HEK293T (cell line): ENCODE data around the gene XIRP2.
A peak's percentile ranks its signal among the peaks of the same experiment; 100 is the strongest.

Experiments used
- ARNT ChIP-seq: fragments of 450-650 bp; IDR thresholded peaks from 2 replicates; pipeline ENCODE4 v1.6.1; 2017; ENCODE audit warnings: mild to moderate bottlenecking
- BHLHE40 ChIP-seq: fragments of 450-650 bp; IDR thresholded peaks from 2 replicates; pipeline ENCODE4 v1.6.1; 2016; ENCODE audit warnings: mild to moderate bottlenecking, moderate library complexity, borderline replicate concordance
- FOXM1 ChIP-seq: fragments of 450-650 bp; IDR thresholded peaks from 2 replicates; pipeline ENCODE4 v1.6.1; 2017; ENCODE audit warnings: mild to moderate bottlenecking, borderline replicate concordance
- PKNOX1 ChIP-seq: fragments of 450-650 bp; IDR thresholded peaks from 2 replicates; pipeline ENCODE4 v1.6.1; 2016
- SP1 ChIP-seq: fragments of 450-650 bp; IDR thresholded peaks from 2 replicates; pipeline ENCODE4 v1.6.1; 2017
- SUZ12 ChIP-seq: fragments of 450-650 bp; IDR thresholded peaks from 2 replicates; pipeline ENCODE4 v1.6.1; 2016; ENCODE audit warnings: mild to moderate bottlenecking
- TARDBP ChIP-seq: fragments of 450-650 bp; IDR thresholded peaks from 2 replicates; pipeline ENCODE4 v1.6.1; 2016
- ZNF384 ChIP-seq: fragments of 450-650 bp; IDR thresholded peaks from 2 replicates; pipeline ENCODE4 v1.6.1; 2016

DNA sequence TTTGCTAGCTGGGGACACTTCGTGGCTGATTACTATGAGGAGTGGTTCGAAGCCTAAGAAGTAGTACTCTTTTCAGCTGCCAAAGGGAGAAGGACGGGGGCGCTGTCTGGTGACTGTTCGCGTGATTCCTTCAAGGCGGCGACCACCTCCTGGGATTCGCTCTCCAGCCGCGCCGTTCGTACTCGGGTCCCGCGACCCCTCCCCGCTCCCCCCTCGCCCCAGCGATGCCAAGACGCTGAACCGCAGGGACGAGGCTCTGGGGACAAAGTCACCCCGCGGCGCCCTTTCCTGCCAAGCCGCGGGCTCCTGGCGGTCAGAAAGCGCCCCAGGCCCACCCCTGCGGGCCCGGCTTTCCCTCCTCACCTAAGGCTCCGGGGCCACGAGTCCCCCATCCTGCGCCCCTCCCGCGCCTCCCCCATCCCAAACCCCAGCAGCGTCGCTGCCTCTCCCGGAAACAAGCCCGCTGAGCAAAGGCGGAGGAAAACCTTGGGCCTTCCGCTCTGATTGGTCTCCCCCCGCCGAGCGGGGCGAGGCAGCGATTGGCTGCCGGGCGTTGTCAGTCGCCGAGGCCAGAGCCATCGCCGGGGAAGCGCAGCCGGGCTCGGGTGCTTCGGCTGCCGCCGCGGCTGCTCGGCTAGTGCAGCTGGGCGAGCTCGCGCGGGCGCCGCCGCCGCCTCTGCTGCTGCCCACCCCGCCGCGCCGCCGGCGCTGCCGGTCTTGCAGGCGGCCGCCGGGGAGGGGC, 404.3 kb downstream of the XIRP2 start, which contains the start of gene B3GALT1:
- TF ChIP-seq FOXM1 = no peak
- TF ChIP-seq SUZ12 = no peak
- TF ChIP-seq PKNOX1 = peak; percentile 95
- TF ChIP-seq ARNT = no peak
- no peak for TF ChIP-seq SP1
- TF ChIP-seq ZNF384 = no peak
- TF ChIP-seq TARDBP = no peak
- no peak for TF ChIP-seq BHLHE40
